ENCODE data around the gene ROR1.

Gene ROR1

GRCh38 chr1:63987628-63988024 is 213.8 kb downstream of the ROR1 start:
- H3K9me3 ChIP-seq (ENCODE audit: control insufficient read depth in 1 of 2, low read length in 2 of 2) = no peaks in the 10 kb centered on the region
- no peaks in the 10 kb centered on the region for H3K36me3 ChIP-seq (ENCODE audit: control insufficient read depth in 1 of 2, insufficient read depth in 2 of 2, low read length in 2 of 2)
- H3K4me3 ChIP-seq (ENCODE audit: low read depth in 1 of 2, low read length in 2 of 2) = no peak overlapping the region
- H3K27ac ChIP-seq (ENCODE audit: low read depth, low read length) = no peak overlapping the region
- no peaks in the 10 kb centered on the region for H3K27me3 ChIP-seq (ENCODE audit: control insufficient read depth in 1 of 2, insufficient read depth in 2 of 2, low read length in 2 of 2)
- H3K4me1 ChIP-seq (ENCODE audit: control insufficient read depth in 1 of 2, insufficient read depth in 2 of 2, low read length in 2 of 2) = peaks cover 0 to 5% of the 10 kb centered on the region in 2 donors
- H3K9ac ChIP-seq (ENCODE audit: low read depth in 1 of 2, low read length in 2 of 2) = no peak overlapping the region

GRCh38 chr1:63988941-63989340 is 215.1 kb downstream of the ROR1 start:
- H3K9ac ChIP-seq (ENCODE audit: low read depth in 1 of 2, low read length in 2 of 2) = no peak overlapping the region
- H3K4me1 ChIP-seq (ENCODE audit: control insufficient read depth in 1 of 2, insufficient read depth in 2 of 2, low read length in 2 of 2) = peaks cover 0 to 5% of the 10 kb centered on the region in 2 donors
- no peaks in the 10 kb centered on the region for H3K9me3 ChIP-seq (ENCODE audit: control insufficient read depth in 1 of 2, low read length in 2 of 2)
- no peaks in the 10 kb centered on the region for H3K36me3 ChIP-seq (ENCODE audit: control insufficient read depth in 1 of 2, insufficient read depth in 2 of 2, low read length in 2 of 2)
- no peak overlapping the region for H3K27ac ChIP-seq (ENCODE audit: low read depth, low read length)
- H3K4me3 ChIP-seq (ENCODE audit: low read depth in 1 of 2, low read length in 2 of 2) = no peak overlapping the region
- no peaks in the 10 kb centered on the region for H3K27me3 ChIP-seq (ENCODE audit: control insufficient read depth in 1 of 2, insufficient read depth in 2 of 2, low read length in 2 of 2)

DNA sequence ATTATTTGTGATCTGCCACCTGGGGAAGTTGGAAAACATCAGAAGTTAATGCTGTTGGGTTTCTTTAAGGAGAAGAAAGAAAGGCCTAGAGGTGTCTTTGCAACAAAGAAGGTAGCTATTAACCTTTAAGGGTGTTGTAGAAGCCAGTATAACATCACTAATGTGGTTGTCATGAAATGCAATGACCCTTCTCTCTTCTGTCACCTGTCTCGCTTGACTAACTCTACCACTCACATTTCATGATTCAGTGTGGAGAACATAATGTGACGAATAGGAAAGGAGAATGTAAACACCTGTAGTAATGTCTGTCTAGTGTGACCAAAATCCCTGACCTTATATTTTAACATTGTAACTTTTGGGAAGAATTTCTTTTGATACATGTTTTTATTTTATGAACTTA is 217.9 kb downstream of the ROR1 start:
- Histone ChIP-seq H3K36me3 (ENCODE audit: control insufficient read depth in 1 of 2, insufficient read depth in 2 of 2, low read length in 2 of 2) (no peaks in the 10 kb centered on the region), H3K4me3 (ENCODE audit: low read depth in 1 of 2, low read length in 2 of 2) (no peak overlapping the region), H3K4me1 (ENCODE audit: control insufficient read depth in 1 of 2, insufficient read depth in 2 of 2, low read length in 2 of 2) (no peaks in the 10 kb centered on the region), H3K27ac (ENCODE audit: low read depth, low read length) (no peak overlapping the region), H3K9me3 (ENCODE audit: control insufficient read depth in 1 of 2, low read length in 2 of 2) (no peaks in the 10 kb centered on the region), H3K27me3 (ENCODE audit: control insufficient read depth in 1 of 2, insufficient read depth in 2 of 2, low read length in 2 of 2) (no peaks in the 10 kb centered on the region), H3K9ac (ENCODE audit: low read depth in 1 of 2, low read length in 2 of 2) (no peak overlapping the region)

GRCh38 chr1:64000021-64000420 is 226.2 kb downstream of the ROR1 start:
- Histone ChIP-seq H3K27me3 (ENCODE audit: control insufficient read depth in 1 of 2, insufficient read depth in 2 of 2, low read length in 2 of 2) (no peaks in the 10 kb centered on the region), H3K4me1 (ENCODE audit: control insufficient read depth in 1 of 2, insufficient read depth in 2 of 2, low read length in 2 of 2) (no peaks in the 10 kb centered on the region), H3K36me3 (ENCODE audit: control insufficient read depth in 1 of 2, insufficient read depth in 2 of 2, low read length in 2 of 2) (no peaks in the 10 kb centered on the region), H3K27ac (ENCODE audit: low read depth, low read length) (no peak overlapping the region), H3K9me3 (ENCODE audit: control insufficient read depth in 1 of 2, low read length in 2 of 2) (no peaks in the 10 kb centered on the region), H3K9ac (ENCODE audit: low read depth in 1 of 2, low read length in 2 of 2) (no peak overlapping the region), H3K4me3 (ENCODE audit: low read depth in 1 of 2, low read length in 2 of 2) (no peak overlapping the region)

GRCh38 chr1:64001038-64001437 is 227.2 kb downstream of the ROR1 start:
- no peak overlapping the region for H3K4me3 ChIP-seq (ENCODE audit: low read depth in 1 of 2, low read length in 2 of 2)
- H3K27me3 ChIP-seq (ENCODE audit: control insufficient read depth in 1 of 2, insufficient read depth in 2 of 2, low read length in 2 of 2) = no peaks in the 10 kb centered on the region
- no peak overlapping the region for H3K27ac ChIP-seq (ENCODE audit: low read depth, low read length)

GRCh38 chr1:64004451-64005025 is 230.7 kb downstream of the ROR1 start:
- no peaks in the 10 kb centered on the region for H3K9me3 ChIP-seq (ENCODE audit: control insufficient read depth in 1 of 2, low read length in 2 of 2)
- no peaks in the 10 kb centered on the region for H3K36me3 ChIP-seq (ENCODE audit: control insufficient read depth in 1 of 2, insufficient read depth in 2 of 2, low read length in 2 of 2)
- no peak overlapping the region for H3K4me3 ChIP-seq (ENCODE audit: low read depth in 1 of 2, low read length in 2 of 2)
- H3K9ac ChIP-seq (ENCODE audit: low read depth in 1 of 2, low read length in 2 of 2) = no peak overlapping the region
- H3K27me3 ChIP-seq (ENCODE audit: control insufficient read depth in 1 of 2, insufficient read depth in 2 of 2, low read length in 2 of 2) = no peaks in the 10 kb centered on the region
- H3K4me1 ChIP-seq (ENCODE audit: control insufficient read depth in 1 of 2, insufficient read depth in 2 of 2, low read length in 2 of 2) = no peaks in the 10 kb centered on the region
- no peak overlapping the region for H3K27ac ChIP-seq (ENCODE audit: low read depth, low read length)

More at GRCh38 chr1:64001038-64001437, 227.2 kb downstream of the ROR1 start:
- no peak overlapping the region for H3K9ac ChIP-seq (ENCODE audit: low read depth in 1 of 2, low read length in 2 of 2)
- H3K4me1 ChIP-seq (ENCODE audit: control insufficient read depth in 1 of 2, insufficient read depth in 2 of 2, low read length in 2 of 2) = no peaks in the 10 kb centered on the region
- H3K9me3 ChIP-seq (ENCODE audit: control insufficient read depth in 1 of 2, low read length in 2 of 2) = no peaks in the 10 kb centered on the region
- H3K36me3 ChIP-seq (ENCODE audit: control insufficient read depth in 1 of 2, insufficient read depth in 2 of 2, low read length in 2 of 2) = no peaks in the 10 kb centered on the region

DNA sequence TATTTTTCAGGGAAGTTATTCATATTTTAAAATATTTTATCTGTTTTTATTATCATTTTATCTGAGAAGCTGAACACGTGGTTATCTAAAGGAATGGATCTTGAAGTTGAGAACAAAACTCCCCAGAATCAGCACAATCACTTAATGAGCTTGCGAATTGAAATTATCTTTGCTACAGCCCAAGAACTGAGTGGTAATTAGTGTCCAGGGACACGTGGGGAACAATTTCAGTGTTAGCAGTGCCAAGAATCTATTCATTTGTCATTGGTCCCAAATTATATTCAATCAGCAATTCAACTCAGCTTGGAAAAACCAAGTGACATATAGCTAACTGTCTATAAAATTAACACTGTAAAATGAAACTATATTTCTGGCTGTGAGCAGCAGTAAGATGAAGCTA is 232.0 kb downstream of the ROR1 start:
- no peak overlapping the region for H3K4me3 ChIP-seq (ENCODE audit: low read depth in 1 of 2, low read length in 2 of 2)
- H3K27me3 ChIP-seq (ENCODE audit: control insufficient read depth in 1 of 2, insufficient read depth in 2 of 2, low read length in 2 of 2) = no peaks in the 10 kb centered on the region
- no peak overlapping the region for H3K9ac ChIP-seq (ENCODE audit: low read depth in 1 of 2, low read length in 2 of 2)
- no peaks in the 10 kb centered on the region for H3K4me1 ChIP-seq (ENCODE audit: control insufficient read depth in 1 of 2, insufficient read depth in 2 of 2, low read length in 2 of 2)
- H3K27ac ChIP-seq (ENCODE audit: low read depth, low read length) = no peak overlapping the region
- H3K36me3 ChIP-seq (ENCODE audit: control insufficient read depth in 1 of 2, insufficient read depth in 2 of 2, low read length in 2 of 2) = no peaks in the 10 kb centered on the region
- H3K9me3 ChIP-seq (ENCODE audit: control insufficient read depth in 1 of 2, low read length in 2 of 2) = no peaks in the 10 kb centered on the region

DNA sequence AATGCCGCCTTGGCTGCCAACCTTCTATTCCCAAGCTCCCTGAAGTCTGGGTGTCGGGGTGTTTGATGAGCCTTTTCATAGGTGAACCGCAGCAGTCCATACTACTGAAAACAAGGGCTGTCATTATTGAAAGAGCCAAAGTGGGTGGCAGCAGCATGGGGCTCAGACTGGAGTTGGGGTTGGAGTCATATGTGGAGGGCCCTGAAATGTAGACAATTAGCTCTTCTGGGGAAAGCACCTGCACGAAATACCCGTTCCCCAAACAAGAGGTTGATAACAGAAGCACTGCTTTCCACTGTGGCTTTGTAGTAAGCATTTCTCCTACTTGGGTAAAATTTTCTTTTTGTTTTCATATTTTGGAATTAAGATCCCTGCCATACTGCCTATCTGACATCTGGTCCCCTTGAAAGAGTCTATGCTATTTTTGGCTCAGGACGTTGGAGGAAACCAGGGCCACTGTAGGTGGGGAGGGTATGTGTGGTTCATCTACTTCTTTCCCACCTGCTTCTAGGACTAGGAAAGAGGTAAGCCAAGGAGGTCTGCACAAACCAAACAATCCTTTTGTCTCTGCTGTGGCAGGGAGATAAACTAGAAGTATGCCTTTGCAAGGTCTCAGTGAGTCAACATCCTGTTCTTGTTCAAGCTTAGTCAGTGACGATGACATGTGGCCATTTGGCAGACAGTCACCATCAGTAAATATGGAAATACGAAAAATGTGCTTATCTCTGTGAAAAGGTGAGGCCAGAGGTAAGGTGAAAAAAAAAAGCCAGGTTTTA is 232.6 kb downstream of the ROR1 start:
- Histone ChIP-seq H3K27me3 (ENCODE audit: control insufficient read depth in 1 of 2, insufficient read depth in 2 of 2, low read length in 2 of 2) (no peaks in the 10 kb centered on the region), H3K4me1 (ENCODE audit: control insufficient read depth in 1 of 2, insufficient read depth in 2 of 2, low read length in 2 of 2) (no peaks in the 10 kb centered on the region), H3K9me3 (ENCODE audit: control insufficient read depth in 1 of 2, low read length in 2 of 2) (no peaks in the 10 kb centered on the region), H3K27ac (ENCODE audit: low read depth, low read length) (no peak overlapping the region), H3K4me3 (ENCODE audit: low read depth in 1 of 2, low read length in 2 of 2) (no peak overlapping the region), H3K36me3 (ENCODE audit: control insufficient read depth in 1 of 2, insufficient read depth in 2 of 2, low read length in 2 of 2) (no peaks in the 10 kb centered on the region), H3K9ac (ENCODE audit: low read depth in 1 of 2, low read length in 2 of 2) (no peak overlapping the region)

DNA sequence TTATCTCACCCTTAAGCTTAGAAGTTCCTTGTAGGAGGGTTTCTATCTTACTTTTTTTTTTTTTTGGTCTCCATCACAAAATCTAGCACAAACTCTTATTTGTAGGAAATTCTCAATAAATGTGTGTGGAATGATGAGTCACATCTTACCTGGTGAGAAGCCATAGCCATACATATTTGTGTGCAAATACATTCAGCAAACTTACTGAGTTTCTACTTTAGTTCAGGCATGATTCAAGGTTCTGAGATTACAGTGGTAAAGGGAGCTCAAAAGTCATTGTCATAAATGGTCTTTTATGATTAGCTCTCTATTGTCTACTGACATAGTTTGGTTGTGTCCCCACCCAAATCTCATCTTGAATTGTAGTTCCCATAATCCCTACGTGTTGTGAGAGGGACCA is 236.5 kb downstream of the ROR1 start:
- Histone ChIP-seq H3K27ac (ENCODE audit: low read depth, low read length) (no peak overlapping the region), H3K36me3 (ENCODE audit: control insufficient read depth in 1 of 2, insufficient read depth in 2 of 2, low read length in 2 of 2) (no peaks in the 10 kb centered on the region), H3K4me1 (ENCODE audit: control insufficient read depth in 1 of 2, insufficient read depth in 2 of 2, low read length in 2 of 2) (no peaks in the 10 kb centered on the region), H3K9me3 (ENCODE audit: control insufficient read depth in 1 of 2, low read length in 2 of 2) (no peaks in the 10 kb centered on the region), H3K9ac (ENCODE audit: low read depth in 1 of 2, low read length in 2 of 2) (no peak overlapping the region), H3K27me3 (ENCODE audit: control insufficient read depth in 1 of 2, insufficient read depth in 2 of 2, low read length in 2 of 2) (no peaks in the 10 kb centered on the region), H3K4me3 (ENCODE audit: low read depth in 1 of 2, low read length in 2 of 2) (no peak overlapping the region)

DNA sequence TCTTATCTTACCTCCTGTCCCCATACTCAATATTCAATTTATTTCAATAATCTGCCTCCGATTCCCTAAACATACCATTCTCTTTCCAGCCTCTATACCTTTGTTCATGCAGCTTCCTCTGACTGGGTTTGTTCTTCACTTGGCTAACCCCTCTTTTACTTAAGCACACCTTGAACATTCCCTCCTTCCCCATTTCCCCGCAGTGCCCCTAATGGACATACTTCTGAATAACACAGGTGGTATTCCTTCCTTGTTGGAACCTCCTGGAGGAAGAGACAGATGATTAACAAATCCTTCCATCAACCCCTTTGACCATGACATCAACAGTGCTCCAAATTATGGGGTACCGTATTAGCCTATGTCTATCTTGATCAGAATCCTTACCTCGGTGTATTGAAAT is 239.6 kb downstream of the ROR1 start:
- H3K9ac ChIP-seq (ENCODE audit: low read depth in 1 of 2, low read length in 2 of 2) = no peak overlapping the region
- H3K4me1 ChIP-seq (ENCODE audit: control insufficient read depth in 1 of 2, insufficient read depth in 2 of 2, low read length in 2 of 2) = no peaks in the 10 kb centered on the region
- no peak overlapping the region for H3K4me3 ChIP-seq (ENCODE audit: low read depth in 1 of 2, low read length in 2 of 2)
- H3K27ac ChIP-seq (ENCODE audit: low read depth, low read length) = no peak overlapping the region
- H3K9me3 ChIP-seq (ENCODE audit: control insufficient read depth in 1 of 2, low read length in 2 of 2) = no peaks in the 10 kb centered on the region
- no peaks in the 10 kb centered on the region for H3K36me3 ChIP-seq (ENCODE audit: control insufficient read depth in 1 of 2, insufficient read depth in 2 of 2, low read length in 2 of 2)
- H3K27me3 ChIP-seq (ENCODE audit: control insufficient read depth in 1 of 2, insufficient read depth in 2 of 2, low read length in 2 of 2) = no peaks in the 10 kb centered on the region
